ENCODE data around the gene NUP160.
"Not testable (repeated sequence)": the region's sequence is repeated elsewhere in the genome, so short reads cannot be mapped to it uniquely, and the experiment has no call there.

The NUP160 gene

DNA sequence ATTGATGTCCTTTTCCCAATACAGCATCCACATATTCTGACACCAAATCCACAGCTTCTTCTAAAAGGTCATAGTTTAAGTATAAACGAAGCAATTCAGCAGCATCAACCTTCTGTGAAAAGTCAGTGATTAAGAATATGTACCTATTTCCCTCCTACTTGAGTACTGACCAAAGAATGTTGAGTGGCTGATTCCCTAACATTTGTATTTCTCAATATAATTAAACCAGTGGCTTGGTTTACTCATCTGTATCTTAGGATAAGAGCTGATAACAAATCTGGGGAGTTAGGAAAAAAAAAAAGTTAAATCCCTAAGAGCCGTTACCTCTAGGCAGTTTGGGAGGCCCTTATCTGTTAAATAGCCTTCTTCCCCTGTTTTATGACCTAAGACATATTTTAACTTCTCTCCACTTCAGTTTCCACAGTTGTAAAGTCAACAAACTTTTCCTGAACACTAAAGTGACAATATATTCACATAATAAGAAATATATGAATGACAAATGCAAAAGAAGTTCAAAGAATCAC, 65.0 kb downstream of the NUP160 start:
- ChIA-PET POLR2A (no interaction called here), CTCF (interaction anchor here (1.1 to 1.3 kb wide), 2 partner anchors 9 to 11 kb away, joined by 4 read pairs; no protein-coding TSS in a partner anchor)
- no peak for DNase-seq (ENCODE audit: extremely low spot score)
- TF ChIP-seq, protein P1, sequence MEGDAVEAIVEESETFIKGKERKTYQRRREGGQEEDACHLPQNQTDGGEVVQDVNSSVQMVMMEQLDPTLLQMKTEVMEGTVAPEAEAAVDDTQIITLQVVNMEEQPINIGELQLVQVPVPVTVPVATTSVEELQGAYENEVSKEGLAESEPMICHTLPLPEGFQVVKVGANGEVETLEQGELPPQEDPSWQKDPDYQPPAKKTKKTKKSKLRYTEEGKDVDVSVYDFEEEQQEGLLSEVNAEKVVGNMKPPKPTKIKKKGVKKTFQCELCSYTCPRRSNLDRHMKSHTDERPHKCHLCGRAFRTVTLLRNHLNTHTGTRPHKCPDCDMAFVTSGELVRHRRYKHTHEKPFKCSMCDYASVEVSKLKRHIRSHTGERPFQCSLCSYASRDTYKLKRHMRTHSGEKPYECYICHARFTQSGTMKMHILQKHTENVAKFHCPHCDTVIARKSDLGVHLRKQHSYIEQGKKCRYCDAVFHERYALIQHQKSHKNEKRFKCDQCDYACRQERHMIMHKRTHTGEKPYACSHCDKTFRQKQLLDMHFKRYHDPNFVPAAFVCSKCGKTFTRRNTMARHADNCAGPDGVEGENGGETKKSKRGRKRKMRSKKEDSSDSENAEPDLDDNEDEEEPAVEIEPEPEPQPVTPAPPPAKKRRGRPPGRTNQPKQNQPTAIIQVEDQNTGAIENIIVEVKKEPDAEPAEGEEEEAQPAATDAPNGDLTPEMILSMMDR (IDR thresholded peaks at IDR 0.05; ENCODE audit: control extremely low read depth, extremely low read depth, low read depth, missing control alignments): no peak

DNA sequence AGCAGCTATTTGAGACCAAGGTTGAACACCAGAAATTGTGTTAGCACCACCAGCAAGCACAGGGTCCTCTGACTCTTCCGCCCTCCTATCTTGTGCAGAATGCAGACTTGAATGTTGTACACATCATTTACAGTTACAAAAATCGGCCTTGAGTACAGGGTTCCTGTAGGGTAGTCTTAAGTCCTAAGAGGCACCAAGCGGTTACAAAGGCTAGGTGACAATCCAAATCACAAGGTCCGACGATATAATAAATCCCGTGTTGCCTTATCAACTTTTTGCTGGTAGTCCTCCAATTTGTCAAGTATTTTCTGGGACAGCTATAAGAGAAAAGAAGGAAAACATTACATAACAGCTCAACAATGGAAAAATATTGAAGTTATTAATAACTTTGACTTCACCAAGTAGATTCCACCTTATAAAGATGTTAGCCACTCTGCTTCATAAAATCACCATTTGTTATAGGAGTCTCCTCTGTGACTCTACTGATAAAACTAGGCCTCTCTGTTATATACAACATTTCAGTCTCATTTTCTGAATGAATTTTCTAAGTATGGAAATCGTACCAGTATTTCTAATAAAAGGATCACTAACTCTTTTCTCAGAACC, 69.2 kb downstream of the NUP160 start:
- no peak for DNase-seq (ENCODE audit: extremely low spot score)
- POLR2A ChIA-PET: no interaction called here
- CTCF ChIA-PET: interaction anchor here (0.9 to 3.7 kb wide), 3 partner anchors 12 to 329 kb away, joined by 3 to 14 read pairs (median 4); no protein-coding TSS in a partner anchor
- TF ChIP-seq, protein P1 (IDR thresholded peaks at IDR 0.05; ENCODE audit: control extremely low read depth, extremely low read depth, low read depth, missing control alignments): no peak

DNA sequence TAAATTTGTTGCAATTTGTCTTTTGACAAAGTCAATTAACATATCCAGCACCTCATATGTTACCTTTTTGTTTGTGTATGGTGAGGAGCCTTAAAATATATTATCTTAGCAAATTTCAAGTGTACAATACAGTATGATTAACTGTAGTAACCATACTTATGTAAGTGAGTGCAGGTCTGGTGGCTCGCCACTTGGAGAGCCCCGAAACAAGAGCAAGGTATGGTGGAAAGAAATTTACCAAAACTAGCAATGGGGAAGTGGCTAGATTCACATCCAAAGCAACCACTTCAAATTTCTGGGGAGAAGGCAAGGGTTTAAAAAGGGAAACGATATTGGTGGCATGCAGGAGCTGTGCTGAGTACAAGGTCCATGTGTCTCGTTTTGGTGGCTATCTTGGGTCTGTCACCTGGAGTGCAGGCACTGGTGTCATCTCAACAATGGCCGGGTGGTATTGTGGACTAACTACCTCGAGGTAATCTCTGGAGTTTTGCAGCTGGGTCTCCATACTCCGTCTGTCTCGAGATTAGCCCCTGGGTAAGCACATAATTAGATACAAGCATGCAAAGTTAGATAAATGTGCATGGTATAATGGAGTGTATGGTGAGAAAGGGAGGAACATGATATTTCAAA, 72.8 kb downstream of the NUP160 start:
- CTCF ChIA-PET: interaction anchor here (1.3 kb wide), 1 partner anchor 8 kb away, joined by 4 read pairs; no protein-coding TSS in a partner anchor
- TF ChIP-seq, protein P1 (IDR thresholded peaks at IDR 0.05; ENCODE audit: control extremely low read depth, extremely low read depth, low read depth, missing control alignments): no peak
- POLR2A ChIA-PET: interaction anchor here (0.5 kb wide), 1 partner anchor 199 kb away, joined by 3 read pairs; no protein-coding TSS in a partner anchor
- DNase-seq (ENCODE audit: extremely low spot score): no peak

DNA sequence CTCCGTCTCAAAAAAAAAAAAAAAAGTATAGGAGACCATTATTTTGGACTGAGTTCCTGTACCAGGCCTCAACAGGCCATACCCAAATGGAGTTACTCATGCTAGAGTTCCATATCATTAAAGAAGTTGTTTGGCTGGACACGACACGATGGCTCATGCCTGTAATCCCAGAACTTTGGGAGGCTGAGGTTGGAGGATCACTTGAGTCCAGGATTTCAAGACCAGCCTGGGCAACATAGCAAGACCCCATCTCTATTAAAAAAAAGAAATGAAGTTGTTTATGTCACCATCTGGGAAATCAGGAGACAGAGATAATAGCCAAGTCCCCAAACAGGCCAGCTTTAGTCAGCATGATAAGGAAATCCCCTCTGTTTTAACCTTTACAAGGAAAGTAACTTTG, 74.3 kb downstream of the NUP160 start:
- ChIA-PET CTCF (interaction anchor here (1.3 kb wide), 1 partner anchor 10 kb away, joined by 4 read pairs; no protein-coding TSS in a partner anchor), POLR2A (interaction anchor here (0.6 kb wide), 1 partner anchor 26 kb away, joined by 4 read pairs; no protein-coding TSS in a partner anchor)
- no peak for DNase-seq (ENCODE audit: extremely low spot score)
- TF ChIP-seq, protein P1 (IDR thresholded peaks at IDR 0.05; ENCODE audit: control extremely low read depth, extremely low read depth, low read depth, missing control alignments): no peak

DNA sequence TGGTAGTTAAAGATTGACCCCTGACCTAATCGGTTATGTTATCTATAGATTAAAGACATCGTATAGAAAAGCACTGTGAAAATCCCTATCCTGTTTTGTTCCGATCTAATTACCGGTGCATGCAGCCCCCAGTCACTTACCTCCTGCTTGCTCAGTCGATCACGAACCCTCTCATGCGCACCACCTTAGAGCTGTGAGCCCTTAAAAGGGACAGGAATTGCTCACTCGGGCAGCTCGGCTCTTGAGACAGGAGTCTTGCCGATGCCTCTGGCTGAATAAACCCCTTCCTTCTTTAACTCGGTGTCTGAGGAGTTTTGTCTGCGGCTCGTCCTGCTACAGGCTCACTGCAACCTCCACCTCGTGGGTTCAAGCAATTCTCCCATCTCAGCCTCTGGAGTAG, 78.6 kb downstream of the NUP160 start:
- CTCF ChIA-PET; POLR2A ChIA-PET; DNase-seq (ENCODE audit: extremely low spot score): not testable (repeated sequence)

DNA sequence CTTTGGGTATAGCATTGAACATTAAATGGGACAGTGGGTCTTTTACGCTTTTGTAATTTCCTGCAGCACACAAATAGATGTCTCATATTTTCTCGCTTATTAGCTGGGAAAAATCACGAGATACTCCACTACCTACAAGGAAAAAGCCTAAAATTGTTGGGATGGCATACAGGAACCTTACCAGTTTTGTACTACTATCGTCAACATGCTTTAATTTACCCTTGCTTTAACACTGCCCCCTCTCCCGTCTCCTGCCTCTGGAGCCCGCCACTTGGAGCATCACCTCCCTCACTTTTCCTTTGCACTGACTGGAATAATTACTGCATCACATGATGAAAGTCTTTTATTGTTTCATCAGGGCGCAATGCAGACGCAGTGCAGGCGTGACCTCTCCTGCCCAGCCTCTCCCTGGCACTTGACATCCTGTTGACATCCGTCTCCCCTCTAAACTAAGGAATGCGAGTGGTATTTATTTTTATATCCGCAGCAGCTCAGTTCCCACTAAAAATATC, 80.0 kb downstream of the NUP160 start:
- POLR2A ChIA-PET: no interaction called here
- TF ChIP-seq, protein P1 (IDR thresholded peaks at IDR 0.05; ENCODE audit: control extremely low read depth, extremely low read depth, low read depth, missing control alignments): no peak
- DNase-seq (ENCODE audit: extremely low spot score): peak; percentile 20
- CTCF ChIA-PET: interaction anchor here (1.0 to 1.2 kb wide), 3 partner anchors 10 to 39 kb away, joined by 3 read pairs; no protein-coding TSS in a partner anchor
